HEK293 (cell line): Measurements from ENCODE around the gene FAM89A.

Source experiments
- FEZF1 ChIP-seq: fragments of 450-650 bp; formaldehyde crosslinking; IDR thresholded peaks from 2 replicates; pipeline ENCODE4 v1.5.1; 2016; ENCODE audit warnings: missing biosample characterization, missing genetic modification characterization
- KLF9 ChIP-seq: fragments of 450-650 bp; formaldehyde crosslinking; IDR thresholded peaks from 2 replicates; pipeline ENCODE4 v1.5.1; 2016; ENCODE audit warnings: missing biosample characterization, missing genetic modification characterization, low read depth
- PRDM1 ChIP-seq: fragments of 450-650 bp; formaldehyde crosslinking; IDR thresholded peaks from 2 replicates; pipeline ENCODE4; 2016; ENCODE audit warnings: missing biosample characterization, missing genetic modification characterization
- SP3 ChIP-seq: fragments of 450-650 bp; formaldehyde crosslinking; IDR thresholded peaks from 2 replicates; pipeline ENCODE4 v1.5.1; 2016; ENCODE audit warnings: missing biosample characterization, missing genetic modification characterization
- ZEB2 ChIP-seq: fragments of 450-650 bp; formaldehyde crosslinking; IDR thresholded peaks from 2 replicates; pipeline ENCODE4 v1.5.1; 2016; ENCODE audit warnings: missing biosample characterization, missing genetic modification characterization
- ZFP41 ChIP-seq: fragments of 450-650 bp; formaldehyde crosslinking; IDR thresholded peaks from 2 replicates; pipeline ENCODE4 v1.5.1; 2016; ENCODE audit warnings: missing biosample characterization, missing genetic modification characterization, borderline replicate concordance
- ZFP69B ChIP-seq: fragments of 450-650 bp; formaldehyde crosslinking; IDR thresholded peaks from 2 replicates; pipeline ENCODE4 v1.5.1; 2016; ENCODE audit warnings: missing biosample characterization, missing genetic modification characterization
- ZNF112 ChIP-seq: fragments of 450-650 bp; formaldehyde crosslinking; IDR thresholded peaks from 2 replicates; pipeline ENCODE4 v1.5.0; 2017; ENCODE audit warnings: missing biosample characterization, missing genetic modification characterization
- ZNF311 ChIP-seq: fragments of 450-650 bp; formaldehyde crosslinking; IDR thresholded peaks from 2 replicates; pipeline ENCODE4 v1.5.1; 2017; ENCODE audit warnings: missing biosample characterization, missing genetic modification characterization, borderline replicate concordance
- ZNF324 ChIP-seq: fragments of 450-650 bp; formaldehyde crosslinking; IDR thresholded peaks from 2 replicates; pipeline ENCODE4 v1.5.1; 2016; ENCODE audit warnings: missing biosample characterization, missing genetic modification characterization
- ZNF391 ChIP-seq: fragments of 450-650 bp; formaldehyde crosslinking; IDR thresholded peaks from 2 replicates; pipeline ENCODE4 v1.5.1; 2016; ENCODE audit warnings: low read depth, missing biosample characterization, missing genetic modification characterization, borderline replicate concordance
- ZNF433 ChIP-seq: fragments of 450-650 bp; formaldehyde crosslinking; IDR thresholded peaks from 2 replicates; pipeline ENCODE4 v1.5.1; 2016; ENCODE audit warnings: missing biosample characterization, missing genetic modification characterization, low read depth
- ZNF510 ChIP-seq: fragments of 450-650 bp; formaldehyde crosslinking; IDR thresholded peaks from 2 replicates; pipeline ENCODE4 v1.5.1; 2018; ENCODE audit warnings: mild to moderate bottlenecking, missing genetic modification characterization, missing biosample characterization; ENCODE audit not compliant: insufficient replicate concordance
- ZNF514 ChIP-seq: fragments of 450-650 bp; formaldehyde crosslinking; IDR thresholded peaks from 2 replicates; pipeline ENCODE4 v1.5.1; 2016; ENCODE audit warnings: missing biosample characterization, missing genetic modification characterization
- ZNF529 ChIP-seq: fragments of 450-650 bp; formaldehyde crosslinking; IDR thresholded peaks from 2 replicates; pipeline ENCODE4 v1.5.1; 2017; ENCODE audit warnings: missing genetic modification characterization, missing biosample characterization; ENCODE audit not compliant: insufficient replicate concordance
- ZNF558 ChIP-seq: fragments of 450-650 bp; formaldehyde crosslinking; IDR thresholded peaks from 2 replicates; pipeline ENCODE4 v1.5.1; 2016; ENCODE audit warnings: missing biosample characterization, missing genetic modification characterization
- ZNF600 ChIP-seq: fragments of 450-650 bp; formaldehyde crosslinking; IDR thresholded peaks from 2 replicates; pipeline ENCODE4 v1.5.1; 2016; ENCODE audit warnings: missing biosample characterization, missing genetic modification characterization
- ZNF621 ChIP-seq: fragments of 450-650 bp; formaldehyde crosslinking; IDR thresholded peaks from 2 replicates; pipeline ENCODE4 v1.5.1; 2017; ENCODE audit warnings: missing biosample characterization, missing genetic modification characterization
- ZNF623 ChIP-seq: fragments of 450-650 bp; formaldehyde crosslinking; IDR thresholded peaks from 2 replicates; pipeline ENCODE4 v1.5.1; 2016; ENCODE audit warnings: missing biosample characterization, missing genetic modification characterization
- ZNF629 ChIP-seq: fragments of 450-650 bp; formaldehyde crosslinking; IDR thresholded peaks from 2 replicates; pipeline ENCODE4 v1.5.1; 2017; ENCODE audit warnings: missing biosample characterization, missing genetic modification characterization
- ZNF791 ChIP-seq: fragments of 450-650 bp; formaldehyde crosslinking; IDR thresholded peaks from 2 replicates; pipeline ENCODE4 v1.5.1; 2016; ENCODE audit warnings: missing biosample characterization, missing genetic modification characterization
- ZXDB ChIP-seq: fragments of 450-650 bp; formaldehyde crosslinking; IDR thresholded peaks from 2 replicates; pipeline ENCODE4 v1.5.1; 2016; ENCODE audit warnings: missing biosample characterization, missing genetic modification characterization
- TF ChIP-seq, protein P1 (sequence below): fragments of 450-650 bp; formaldehyde crosslinking; IDR thresholded peaks from 2 replicates; pipeline ENCODE4 v1.5.1; 2016; ENCODE audit warnings: missing biosample characterization, missing genetic modification characterization
- TF ChIP-seq, protein P2 (sequence below): fragments of 450-650 bp; formaldehyde crosslinking; IDR thresholded peaks from 2 replicates; pipeline ENCODE4 v1.5.1; 2016; ENCODE audit warnings: missing biosample characterization, missing genetic modification characterization
- TF ChIP-seq, protein P3 (sequence below): fragments of 450-650 bp; formaldehyde crosslinking; IDR thresholded peaks from 2 replicates; pipeline ENCODE4; 2016; ENCODE audit warnings: missing biosample characterization, missing genetic modification characterization
- TF ChIP-seq, protein P4 (sequence below): fragments of 450-650 bp; formaldehyde crosslinking; IDR thresholded peaks from 2 replicates; pipeline ENCODE4 v1.5.1; 2016; ENCODE audit warnings: missing biosample characterization, missing genetic modification characterization
- TF ChIP-seq, protein P5 (sequence below): fragments of 450-650 bp; formaldehyde crosslinking; IDR thresholded peaks from 2 replicates; pipeline ENCODE4 v1.5.1; 2016; ENCODE audit warnings: missing biosample characterization, missing genetic modification characterization
- TF ChIP-seq, protein P6 (sequence below): fragments of 450-650 bp; IDR thresholded peaks from 2 replicates; pipeline ENCODE4 v1.5.1; 2018; ENCODE audit warnings: missing biosample characterization, mild to moderate bottlenecking, missing genetic modification characterization
- TF ChIP-seq, protein P7 (sequence below): fragments of 450-650 bp; formaldehyde crosslinking; IDR thresholded peaks from 2 replicates; pipeline ENCODE4 v1.5.1; 2016; ENCODE audit warnings: missing biosample characterization, missing genetic modification characterization, borderline replicate concordance

Gene FAM89A

DNA sequence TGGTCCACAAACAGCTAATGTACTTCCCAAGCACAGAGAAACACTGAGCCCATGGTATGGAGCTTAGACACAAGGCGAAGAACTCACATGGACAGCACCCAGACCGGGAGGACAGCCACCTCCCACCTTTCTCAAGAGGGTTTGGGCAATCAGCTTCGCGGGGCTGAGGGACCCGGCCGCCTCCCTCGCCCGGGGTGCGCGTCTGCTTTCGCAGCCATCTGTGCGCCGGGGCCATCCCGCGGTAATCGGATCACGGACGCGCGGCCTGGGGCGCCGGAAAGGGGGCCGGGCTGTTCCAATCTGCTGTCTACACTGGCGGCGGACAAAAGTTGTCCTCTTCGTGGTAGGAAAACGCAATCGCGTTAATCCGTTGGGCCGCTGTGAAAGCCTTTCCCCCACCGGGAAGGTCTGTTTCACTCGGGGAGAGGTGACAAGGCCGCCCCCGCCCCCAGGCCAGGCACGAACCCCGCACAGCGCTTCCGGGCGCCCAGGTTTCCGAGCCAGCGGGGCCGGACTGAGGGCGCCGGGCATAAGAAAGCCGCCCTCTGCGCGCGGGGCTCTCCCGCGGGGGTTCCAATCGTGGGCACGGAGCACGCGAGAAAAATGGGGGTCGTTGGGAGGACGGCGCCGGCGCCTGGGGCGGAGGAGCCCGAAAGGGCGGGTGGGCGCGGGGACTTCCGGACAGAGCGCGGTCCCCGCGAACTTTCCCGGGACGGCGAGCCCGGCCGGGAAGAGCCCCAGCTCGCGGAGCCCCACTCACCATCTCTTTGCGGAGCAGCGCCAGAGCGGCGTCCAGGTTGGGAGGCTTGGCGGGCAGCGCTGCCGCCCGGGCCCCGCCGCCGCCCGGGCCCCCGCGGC, 664 bp downstream of the FAM89A start (continued):
- TF ChIP-seq ZNF514 (tag by site-specific recombination) (no peak), ZNF324 (tag by site-specific recombination) (no peak; the same call in 1 of the 2 replicates), KLF9 (tag by site-specific recombination) (no peak), ZNF600 (tag by site-specific recombination) (peak; percentile 95), ZFP41 (tag by site-specific recombination) (no peak), ZNF311 (tag by site-specific recombination) (no peak), ZNF510 (tag by site-specific recombination) (no peak), ZNF529 (tag by site-specific recombination) (no peak), ZNF558 (tag by site-specific recombination) (no peak), ZNF433 (tag by site-specific recombination) (no peak), ZNF391 (tag by site-specific recombination) (0 out of 2 replicates have a peak, but pooled peaks have one; percentile 26), ZXDB (tag by site-specific recombination) (peak; percentile 44), ZFP69B (tag by site-specific recombination) (no peak), ZNF621 (tag by site-specific recombination) (no peak), SP3 (tag by site-specific recombination) (peak; percentile 58), ZNF791 (tag by site-specific recombination) (no peak), ZNF629 (tag by site-specific recombination) (peak; percentile 32; the same call in 1 of the 2 replicates), ZNF623 (tag by site-specific recombination) (no peak), ZEB2 (tag by site-specific recombination) (peak; percentile 87; the same call in 1 of the 2 replicates), ZNF112 (no peak), PRDM1 (0 out of 2 replicates have a peak, but pooled peaks have one; percentile 14), FEZF1 (no peak; the same call in 1 of the 2 replicates)
- TF ChIP-seq, protein P1, sequence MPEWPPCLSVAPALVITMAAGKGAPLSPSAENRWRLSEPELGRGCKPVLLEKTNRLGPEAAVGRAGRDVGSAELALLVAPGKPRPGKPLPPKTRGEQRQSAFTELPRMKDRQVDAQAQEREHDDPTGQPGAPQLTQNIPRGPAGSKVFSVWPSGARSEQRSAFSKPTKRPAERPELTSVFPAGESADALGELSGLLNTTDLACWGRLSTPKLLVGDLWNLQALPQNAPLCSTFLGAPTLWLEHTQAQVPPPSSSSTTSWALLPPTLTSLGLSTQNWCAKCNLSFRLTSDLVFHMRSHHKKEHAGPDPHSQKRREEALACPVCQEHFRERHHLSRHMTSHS (tag by site-specific recombination) = no peak
- TF ChIP-seq, protein P2, sequence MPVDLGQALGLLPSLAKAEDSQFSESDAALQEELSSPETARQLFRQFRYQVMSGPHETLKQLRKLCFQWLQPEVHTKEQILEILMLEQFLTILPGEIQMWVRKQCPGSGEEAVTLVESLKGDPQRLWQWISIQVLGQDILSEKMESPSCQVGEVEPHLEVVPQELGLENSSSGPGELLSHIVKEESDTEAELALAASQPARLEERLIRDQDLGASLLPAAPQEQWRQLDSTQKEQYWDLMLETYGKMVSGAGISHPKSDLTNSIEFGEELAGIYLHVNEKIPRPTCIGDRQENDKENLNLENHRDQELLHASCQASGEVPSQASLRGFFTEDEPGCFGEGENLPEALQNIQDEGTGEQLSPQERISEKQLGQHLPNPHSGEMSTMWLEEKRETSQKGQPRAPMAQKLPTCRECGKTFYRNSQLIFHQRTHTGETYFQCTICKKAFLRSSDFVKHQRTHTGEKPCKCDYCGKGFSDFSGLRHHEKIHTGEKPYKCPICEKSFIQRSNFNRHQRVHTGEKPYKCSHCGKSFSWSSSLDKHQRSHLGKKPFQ (tag by site-specific recombination) = peak; percentile 45; the same call in 1 of the 2 replicates
- TF ChIP-seq, protein P3, sequence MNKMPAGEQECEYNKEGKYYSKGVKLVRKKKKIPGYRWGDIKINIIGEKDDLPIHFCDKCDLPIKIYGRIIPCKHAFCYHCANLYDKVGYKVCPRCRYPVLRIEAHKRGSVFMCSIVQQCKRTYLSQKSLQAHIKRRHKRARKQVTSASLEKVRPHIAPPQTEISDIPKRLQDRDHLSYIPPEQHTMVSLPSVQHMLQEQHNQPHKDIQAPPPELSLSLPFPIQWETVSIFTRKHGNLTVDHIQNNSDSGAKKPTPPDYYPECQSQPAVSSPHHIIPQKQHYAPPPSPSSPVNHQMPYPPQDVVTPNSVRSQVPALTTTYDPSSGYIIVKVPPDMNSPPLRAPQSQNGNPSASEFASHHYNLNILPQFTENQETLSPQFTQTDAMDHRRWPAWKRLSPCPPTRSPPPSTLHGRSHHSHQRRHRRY (tag by site-specific recombination) = no peak
- TF ChIP-seq, protein P4, sequence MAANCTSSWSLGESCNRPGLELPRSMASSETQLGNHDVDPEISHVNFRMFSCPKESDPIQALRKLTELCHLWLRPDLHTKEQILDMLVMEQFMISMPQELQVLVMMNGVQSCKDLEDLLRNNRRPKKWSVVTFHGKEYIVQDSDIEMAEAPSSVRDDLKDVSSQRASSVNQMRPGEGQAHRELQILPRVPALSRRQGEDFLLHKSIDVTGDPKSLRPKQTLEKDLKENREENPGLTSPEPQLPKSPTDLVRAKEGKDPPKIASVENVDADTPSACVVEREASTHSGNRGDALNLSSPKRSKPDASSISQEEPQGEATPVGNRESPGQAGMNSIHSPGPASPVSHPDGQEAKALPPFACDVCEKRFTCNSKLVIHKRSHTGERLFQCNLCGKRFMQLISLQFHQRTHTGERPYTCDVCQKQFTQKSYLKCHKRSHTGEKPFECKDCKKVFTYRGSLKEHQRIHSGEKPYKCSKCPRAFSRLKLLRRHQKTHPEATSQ (tag by site-specific recombination) = no peak
- TF ChIP-seq, protein P5, sequence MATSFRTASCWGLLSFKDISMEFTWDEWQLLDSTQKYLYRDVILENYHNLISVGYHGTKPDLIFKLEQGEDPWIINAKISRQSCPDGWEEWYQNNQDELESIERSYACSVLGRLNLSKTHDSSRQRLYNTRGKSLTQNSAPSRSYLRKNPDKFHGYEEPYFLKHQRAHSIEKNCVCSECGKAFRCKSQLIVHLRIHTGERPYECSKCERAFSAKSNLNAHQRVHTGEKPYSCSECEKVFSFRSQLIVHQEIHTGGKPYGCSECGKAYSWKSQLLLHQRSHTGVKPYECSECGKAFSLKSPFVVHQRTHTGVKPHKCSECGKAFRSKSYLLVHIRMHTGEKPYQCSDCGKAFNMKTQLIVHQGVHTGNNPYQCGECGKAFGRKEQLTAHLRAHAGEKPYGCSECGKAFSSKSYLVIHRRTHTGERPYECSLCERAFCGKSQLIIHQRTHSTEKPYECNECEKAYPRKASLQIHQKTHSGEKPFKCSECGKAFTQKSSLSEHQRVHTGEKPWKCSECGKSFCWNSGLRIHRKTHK (tag by site-specific recombination) = no peak
- TF ChIP-seq, protein P6, sequence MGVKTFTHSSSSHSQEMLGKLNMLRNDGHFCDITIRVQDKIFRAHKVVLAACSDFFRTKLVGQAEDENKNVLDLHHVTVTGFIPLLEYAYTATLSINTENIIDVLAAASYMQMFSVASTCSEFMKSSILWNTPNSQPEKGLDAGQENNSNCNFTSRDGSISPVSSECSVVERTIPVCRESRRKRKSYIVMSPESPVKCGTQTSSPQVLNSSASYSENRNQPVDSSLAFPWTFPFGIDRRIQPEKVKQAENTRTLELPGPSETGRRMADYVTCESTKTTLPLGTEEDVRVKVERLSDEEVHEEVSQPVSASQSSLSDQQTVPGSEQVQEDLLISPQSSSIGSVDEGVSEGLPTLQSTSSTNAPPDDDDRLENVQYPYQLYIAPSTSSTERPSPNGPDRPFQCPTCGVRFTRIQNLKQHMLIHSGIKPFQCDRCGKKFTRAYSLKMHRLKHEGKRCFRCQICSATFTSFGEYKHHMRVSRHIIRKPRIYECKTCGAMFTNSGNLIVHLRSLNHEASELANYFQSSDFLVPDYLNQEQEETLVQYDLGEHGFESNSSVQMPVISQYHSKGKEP (tag by site-specific recombination) = no peak
- TF ChIP-seq, protein P7, sequence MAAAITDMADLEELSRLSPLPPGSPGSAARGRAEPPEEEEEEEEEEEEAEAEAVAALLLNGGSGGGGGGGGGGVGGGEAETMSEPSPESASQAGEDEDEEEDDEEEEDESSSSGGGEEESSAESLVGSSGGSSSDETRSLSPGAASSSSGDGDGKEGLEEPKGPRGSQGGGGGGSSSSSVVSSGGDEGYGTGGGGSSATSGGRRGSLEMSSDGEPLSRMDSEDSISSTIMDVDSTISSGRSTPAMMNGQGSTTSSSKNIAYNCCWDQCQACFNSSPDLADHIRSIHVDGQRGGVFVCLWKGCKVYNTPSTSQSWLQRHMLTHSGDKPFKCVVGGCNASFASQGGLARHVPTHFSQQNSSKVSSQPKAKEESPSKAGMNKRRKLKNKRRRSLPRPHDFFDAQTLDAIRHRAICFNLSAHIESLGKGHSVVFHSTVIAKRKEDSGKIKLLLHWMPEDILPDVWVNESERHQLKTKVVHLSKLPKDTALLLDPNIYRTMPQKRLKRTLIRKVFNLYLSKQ (tag by site-specific recombination) = no peak
